GM18505 (cell line): Measurements from ENCODE around the gene LCAT.

Experiments
- ATAC-seq: cut with Tn5 transposase; IDR thresholded peaks from one replicate; pipeline ENCODE4 v1.9.1; 2021; ENCODE audit not compliant: unreplicated experiment
- POLR2A ChIP-seq: IDR thresholded peaks from 4 replicates; pipeline ENCODE4 v1.6.1; 2011; ENCODE audit warnings: borderline replicate concordance; ENCODE audit not compliant: insufficient read depth, insufficient read length; ENCODE audit errors: extremely low read depth

Gene LCAT

DNA sequence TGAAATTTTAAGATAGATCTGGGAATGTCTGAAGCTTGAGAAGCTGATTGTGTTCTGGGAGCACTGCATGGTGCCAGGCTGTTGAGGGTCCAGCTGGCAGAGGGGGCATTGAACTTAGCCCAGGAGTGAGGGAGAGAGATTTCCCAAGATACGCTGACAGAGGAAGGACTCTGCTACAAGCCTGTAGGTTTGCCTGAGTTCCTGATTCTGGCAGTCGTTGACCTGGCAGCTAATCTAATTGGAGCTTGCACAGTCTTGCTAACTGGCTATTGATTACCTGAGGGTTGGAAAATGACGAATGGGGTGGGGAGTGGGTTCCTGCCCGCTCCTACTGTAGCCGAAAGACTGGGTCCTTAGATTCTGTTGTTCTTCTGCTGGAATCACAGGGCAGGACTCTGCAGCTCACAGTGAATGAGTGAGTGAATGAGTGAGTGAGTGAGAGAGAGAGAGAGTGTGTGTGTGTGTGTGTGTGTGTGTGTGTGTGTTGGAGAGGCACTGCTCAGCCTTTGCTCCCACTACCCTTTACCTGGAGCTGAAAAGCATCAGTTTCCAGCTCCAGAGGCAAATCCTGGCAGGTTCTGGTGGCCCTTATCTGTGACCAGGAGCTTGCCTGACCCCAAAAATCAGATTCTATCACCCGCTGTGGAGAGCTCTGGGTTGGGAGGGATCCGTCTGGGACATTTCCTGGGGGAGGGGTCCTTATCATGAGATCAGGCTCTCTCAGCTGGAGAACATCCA lies 29.0 kb downstream of the LCAT start:
- no peak for ATAC-seq
- TF ChIP-seq POLR2A: no peak

DNA sequence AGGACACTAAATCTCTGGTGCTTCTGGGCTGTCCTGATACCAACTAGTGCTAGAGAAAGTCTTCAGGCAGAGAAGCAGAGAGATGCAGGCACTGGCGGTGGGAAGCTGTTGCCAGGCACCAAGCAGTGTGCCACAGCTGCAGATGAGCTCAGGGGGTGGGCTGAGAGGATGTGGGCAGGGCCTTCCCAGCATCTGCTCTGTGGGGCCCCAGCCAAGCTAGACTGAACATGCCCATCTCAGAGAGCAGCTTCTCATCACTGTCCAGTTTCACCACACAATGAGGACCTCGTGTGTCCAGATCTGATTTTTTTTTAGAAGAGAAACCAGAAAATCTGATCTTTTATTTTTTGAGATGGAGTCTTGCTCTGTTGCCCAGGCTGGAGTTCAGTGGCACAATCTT lies 33.8 kb downstream of the LCAT start:
- no peak for TF ChIP-seq POLR2A
- ATAC-seq: no peak

DNA sequence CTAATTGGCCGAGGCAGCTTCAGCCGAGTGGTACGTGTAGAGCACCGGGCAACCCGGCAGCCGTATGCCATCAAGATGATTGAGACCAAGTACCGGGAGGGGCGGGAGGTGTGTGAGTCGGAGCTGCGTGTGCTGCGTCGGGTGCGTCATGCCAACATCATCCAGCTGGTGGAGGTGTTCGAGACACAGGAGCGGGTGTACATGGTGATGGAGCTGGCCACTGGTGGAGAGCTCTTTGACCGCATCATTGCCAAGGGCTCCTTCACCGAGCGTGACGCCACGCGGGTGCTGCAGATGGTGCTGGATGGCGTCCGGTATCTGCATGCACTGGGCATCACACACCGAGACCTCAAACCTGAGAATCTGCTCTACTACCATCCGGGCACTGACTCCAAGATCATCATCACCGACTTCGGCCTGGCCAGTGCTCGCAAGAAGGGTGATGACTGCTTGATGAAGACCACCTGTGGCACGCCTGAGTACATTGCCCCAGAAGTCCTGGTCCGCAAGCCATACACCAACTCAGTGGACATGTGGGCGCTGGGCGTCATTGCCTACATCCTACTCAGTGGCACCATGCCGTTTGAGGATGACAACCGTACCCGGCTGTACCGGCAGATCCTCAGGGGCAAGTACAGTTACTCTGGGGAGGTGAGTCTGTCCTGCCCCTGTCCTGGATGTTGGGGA lies 34.7 kb downstream of the LCAT start:
- no peak for ATAC-seq
- no peak for TF ChIP-seq POLR2A

DNA sequence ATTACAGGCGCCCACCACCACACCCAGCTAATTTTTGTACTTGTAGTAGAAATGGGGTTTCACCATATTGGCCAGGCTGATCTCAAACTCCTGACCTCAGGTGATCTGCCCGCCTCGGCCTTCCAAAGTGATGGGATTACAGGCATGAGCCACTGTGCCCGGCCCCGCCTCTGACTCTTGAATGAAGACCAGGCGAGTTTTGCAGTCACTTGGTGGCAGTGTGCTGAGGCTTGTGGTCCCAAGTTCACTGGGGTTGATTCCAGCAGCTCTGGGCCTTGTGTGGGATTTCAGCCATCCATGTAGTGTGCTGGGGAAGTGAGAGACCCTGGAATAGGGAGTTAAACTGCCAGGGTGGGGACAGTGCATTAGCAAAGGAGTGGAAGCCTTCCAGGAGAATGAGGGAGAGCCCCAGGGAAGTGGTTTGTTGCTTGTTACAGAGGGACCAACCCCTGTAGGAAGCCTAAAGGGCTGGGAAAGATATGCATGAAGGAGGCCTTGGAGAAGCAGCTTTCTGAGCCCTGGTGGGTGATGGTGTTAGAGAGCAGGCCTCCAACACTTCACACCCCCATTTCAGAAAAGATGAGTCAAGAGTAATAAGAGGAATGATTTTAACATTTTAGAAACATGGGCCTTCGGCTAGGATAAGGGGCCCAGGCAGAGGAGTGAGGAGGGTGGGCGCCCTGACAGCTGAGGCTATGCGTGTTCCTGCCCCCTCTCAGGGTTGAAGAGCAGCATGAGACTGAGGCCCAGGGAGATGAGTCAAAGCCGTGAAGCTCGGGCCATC lies 36.3 kb downstream of the LCAT start:
- no peak for TF ChIP-seq POLR2A
- ATAC-seq: no peak

DNA sequence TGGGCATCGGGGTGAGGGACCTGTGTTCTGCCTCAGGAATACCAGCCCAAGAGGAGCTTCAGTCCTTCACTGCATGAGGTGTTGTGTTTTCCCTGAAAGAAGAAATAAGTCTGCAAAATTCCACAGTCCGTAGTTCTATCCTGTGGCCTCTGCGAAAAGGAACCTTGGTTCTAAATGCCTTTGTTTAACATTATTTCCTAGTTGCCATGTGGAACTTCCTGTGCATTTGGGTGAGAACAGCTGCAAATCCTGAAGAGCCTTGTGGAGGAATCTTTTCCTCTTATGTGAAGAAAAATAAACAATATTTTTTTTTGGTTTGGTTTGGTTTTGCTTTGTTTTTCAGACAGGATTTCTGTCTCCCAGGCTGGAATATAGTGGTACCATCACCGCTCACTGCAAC lies 41.1 kb downstream of the LCAT start:
- ATAC-seq: no peak

DNA sequence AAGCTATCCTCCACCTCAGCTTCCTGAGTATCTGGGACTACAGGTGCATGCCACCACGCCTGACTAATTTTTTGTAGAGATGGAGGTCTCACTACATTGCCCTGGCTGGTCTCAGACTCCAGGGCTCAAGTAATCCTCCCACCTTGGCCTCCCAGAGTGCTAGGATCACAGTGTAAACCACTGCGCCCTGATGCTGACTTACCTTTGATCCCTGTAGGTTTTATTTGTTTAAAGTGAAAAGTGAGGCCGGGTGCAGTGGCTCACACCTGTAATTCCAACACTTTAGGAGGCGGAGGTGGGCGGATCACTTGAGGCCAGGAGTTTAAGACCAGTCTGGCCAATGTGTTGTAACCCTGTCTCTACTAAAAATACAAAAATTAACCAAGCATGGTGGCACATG lies 42.2 kb downstream of the LCAT start:
- ATAC-seq: no peak
- no peak for TF ChIP-seq POLR2A

More for the DNA sequence above, 41.1 kb downstream of the LCAT start:
- TF ChIP-seq POLR2A: no peak

DNA sequence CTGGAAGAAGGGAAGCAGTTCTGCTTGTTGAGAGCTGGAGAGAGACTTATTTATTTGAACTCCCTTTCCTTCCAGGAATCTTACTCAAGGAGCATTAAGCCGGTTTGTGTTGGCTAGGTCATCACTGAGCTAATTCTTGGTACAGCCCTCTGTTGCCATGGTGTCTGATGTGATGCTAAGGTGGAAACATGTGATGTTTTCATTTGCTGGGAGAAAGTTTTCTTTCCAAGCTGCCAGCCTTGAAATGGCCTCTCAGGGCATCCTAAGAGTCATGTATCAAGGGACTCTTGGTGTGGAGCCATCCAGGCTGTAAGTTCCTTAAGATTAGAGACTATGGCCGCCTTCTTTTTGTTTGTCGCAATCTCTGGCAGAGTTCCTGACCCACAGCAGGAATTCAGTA lies 46.7 kb downstream of the LCAT start:
- TF ChIP-seq POLR2A: no peak
- ATAC-seq: no peak

DNA sequence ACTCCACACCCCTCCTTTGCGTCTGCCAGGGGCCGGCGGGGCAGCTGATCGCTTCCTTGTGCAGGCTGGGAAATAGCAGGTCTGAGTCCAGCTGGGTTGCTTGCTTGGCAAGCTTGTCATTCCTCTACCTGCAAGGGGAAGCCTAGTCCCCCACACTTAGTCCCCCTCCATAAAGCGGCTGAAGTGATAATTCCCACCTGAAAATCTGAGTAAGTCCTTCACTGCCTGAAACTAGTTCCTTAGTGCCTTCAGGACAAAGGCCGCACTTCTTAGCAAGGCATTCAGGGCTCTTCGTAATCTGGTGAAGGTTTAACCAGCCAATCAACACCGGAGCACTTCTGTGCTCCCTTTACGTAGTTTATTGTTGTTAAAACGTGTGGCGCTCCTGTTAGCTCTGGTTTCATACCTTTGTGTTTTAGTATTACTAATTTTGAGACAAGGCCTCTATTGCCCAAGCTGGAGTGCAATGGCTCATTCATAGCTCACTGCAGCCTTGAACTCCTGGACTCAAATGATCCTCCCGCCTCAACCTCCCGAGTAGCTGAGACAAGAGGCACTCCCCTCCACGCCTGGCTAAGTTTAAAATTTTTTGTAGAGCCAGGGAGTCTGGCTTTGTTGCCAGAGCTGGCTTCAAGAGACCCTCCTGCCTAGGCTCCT lies 50.0 kb downstream of the LCAT start:
- no peak for ATAC-seq

DNA sequence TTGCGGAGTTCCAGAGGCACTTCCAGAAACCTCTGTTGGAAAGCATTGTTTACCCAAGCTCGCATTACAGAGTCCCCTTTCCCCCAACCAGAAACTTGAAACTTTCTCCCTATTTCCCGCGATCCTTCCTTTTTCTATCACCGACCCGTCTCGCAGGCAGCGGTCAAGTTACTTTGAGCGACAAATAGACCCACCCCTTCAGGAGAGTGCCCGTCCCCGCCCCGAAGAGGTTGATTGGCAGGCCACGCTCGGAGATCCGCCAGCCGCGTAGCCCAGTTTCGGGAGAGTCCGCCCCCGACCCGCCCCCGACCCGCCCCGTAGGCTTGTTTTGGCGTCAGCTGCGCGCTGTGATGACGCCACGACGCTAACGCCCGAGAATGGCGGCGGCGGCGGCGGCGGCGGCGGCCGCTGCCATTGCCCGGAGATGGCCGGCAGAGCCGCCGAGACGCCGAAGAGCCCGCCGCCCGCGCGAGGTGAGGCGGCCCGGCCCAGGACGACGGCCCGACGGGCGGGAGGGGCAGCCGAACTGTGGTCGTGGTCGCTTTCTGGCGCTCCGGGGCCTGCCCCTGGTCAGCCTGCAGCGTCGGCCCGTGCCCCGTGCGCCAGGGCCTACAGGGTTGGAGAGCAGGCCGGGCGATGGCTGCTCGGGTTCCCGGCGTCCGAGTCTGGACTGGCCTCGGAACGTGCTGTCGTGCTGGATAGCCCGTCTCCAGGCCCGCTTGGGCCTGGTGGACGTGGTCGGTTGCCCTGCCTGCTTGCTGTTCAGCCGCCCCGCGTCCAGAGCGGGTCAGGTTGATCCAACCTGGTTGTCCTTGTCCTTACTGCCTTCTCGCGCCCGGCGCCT lies 50.8 kb downstream of the LCAT start, which contains the start of gene PSKH1:
Gene PSKH1, plus strand, starts transcription at position 356 of the 844 bp plus-strand sequence. CDS start 15,496 bp downstream, outside the sequence.
- peak; percentile 81 for TF ChIP-seq POLR2A
- peak; percentile 91 for ATAC-seq

More for the DNA sequence above, 50.0 kb downstream of the LCAT start:
- no peak for TF ChIP-seq POLR2A

DNA sequence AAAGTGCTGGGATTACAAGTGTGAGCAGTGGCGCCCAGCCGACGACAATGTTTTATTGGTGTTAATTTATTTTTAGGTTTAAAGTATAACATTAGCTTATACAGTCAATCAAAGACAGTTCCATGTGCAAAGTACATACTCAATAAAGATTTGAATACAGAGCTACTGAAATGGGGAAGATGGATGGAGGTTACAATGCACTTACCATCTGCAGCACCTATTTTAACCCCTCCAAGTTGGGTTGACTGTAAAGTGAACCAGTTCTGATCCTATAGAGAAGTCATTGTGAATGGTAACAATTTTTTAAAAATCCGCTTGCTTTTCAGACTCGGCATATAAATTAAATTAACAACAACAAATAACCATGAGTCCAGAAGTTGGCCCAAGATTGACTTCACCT lies 51.5 kb downstream of the LCAT start:
- TF ChIP-seq POLR2A: no peak
- no peak for ATAC-seq
